WERI-Rb-1 (cell line): ENCODE data around the gene TNFRSF4.
A peak's percentile ranks its signal among the peaks of the same experiment; 100 is the strongest.

Source experiments
- DNase-seq: peaks from one replicate; pipeline ENCODE4 v3.0.0-alpha.2; 2020
- H3K27ac ChIP-seq: fragments of 250-450 bp; sonication (Bioruptor Pico); 2 replicates; pipeline ENCODE4 v1.5.1; 2020; ENCODE audit warnings: mild to moderate bottlenecking, moderate library complexity
- H3K27me3 ChIP-seq: fragments of 250-450 bp; sonication (Bioruptor Pico); 2 replicates; pipeline ENCODE4 v1.5.1; 2021; ENCODE audit warnings: mild to moderate bottlenecking, low read depth, moderate library complexity; ENCODE audit not compliant: insufficient read depth, severe bottlenecking
- H3K36me3 ChIP-seq: fragments of 250-450 bp; sonication (Bioruptor Pico); 2 replicates; pipeline ENCODE4 v1.5.1; 2020; ENCODE audit warnings: mild to moderate bottlenecking, moderate library complexity
- H3K4me3 ChIP-seq: 2 replicates; pipeline ENCODE4 v1.5.1; 2011; ENCODE audit warnings: low read depth, mild to moderate bottlenecking, control low read depth, low read length
- H3K9me3 ChIP-seq: fragments of 250-450 bp; sonication (Bioruptor Pico); 2 replicates; pipeline ENCODE4 v1.5.1; 2021; ENCODE audit warnings: mild to moderate bottlenecking, moderate library complexity; ENCODE audit not compliant: severe bottlenecking
- TF ChIP-seq, protein P1 (sequence below): IDR thresholded peaks from 2 replicates; pipeline ENCODE4 v1.5.1; 2011; ENCODE audit warnings: low read depth, mild to moderate bottlenecking, control low read depth, inconsistent platforms, low read length

Gene TNFRSF4

DNA sequence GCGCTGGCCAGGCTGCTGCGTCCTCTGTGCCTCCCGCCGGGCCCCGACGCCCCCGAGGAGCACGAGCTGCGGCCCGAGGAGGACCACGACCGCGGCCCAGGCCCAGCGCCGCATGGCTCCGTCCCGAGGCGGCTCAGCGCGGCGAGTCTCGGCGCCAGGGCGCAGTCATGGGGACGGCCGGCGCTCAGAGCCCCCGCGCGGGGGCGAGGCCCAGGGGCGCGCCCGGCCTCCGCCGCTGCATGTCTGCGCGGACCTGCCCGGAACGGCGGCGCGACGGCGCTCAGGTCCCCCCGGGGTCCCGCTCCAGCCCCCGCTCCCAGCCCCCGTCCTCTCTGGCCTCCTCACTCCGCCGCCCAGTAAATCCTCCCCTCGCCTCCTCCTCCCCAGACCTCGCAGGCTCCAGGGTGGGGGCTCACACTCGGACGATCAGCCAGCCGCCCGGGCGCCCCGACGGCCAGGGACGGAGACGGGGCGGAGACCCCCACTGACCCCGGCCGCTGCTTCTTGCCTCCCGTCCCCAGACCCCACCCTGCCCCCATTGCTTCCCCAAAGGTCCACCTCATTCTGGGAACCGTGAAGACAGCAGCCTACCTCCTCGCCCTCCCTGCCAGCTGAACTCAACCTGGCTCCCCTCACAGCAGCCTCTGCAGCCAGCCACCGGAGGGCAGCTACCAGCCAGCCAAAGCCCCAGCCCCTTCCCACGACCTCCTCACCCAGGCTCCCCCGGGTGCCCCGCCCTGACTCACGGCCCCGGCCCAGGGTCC lies 32.8 kb upstream of the TNFRSF4 start, which contains the start of gene C1QTNF12:
Gene C1QTNF12 (minus strand): TSS at position 146 of the 764 bp plus-strand sequence. CDS start 32 bp downstream, at position 114.
- Histone ChIP-seq H3K36me3 (peaks cover 1% of the 10 kb centered on the region; the same call in 1 of the 2 replicates), H3K27ac (no peak within 1 kb of the TSS), H3K9me3 (no peaks in the 10 kb centered on the region), H3K4me3 (no peak within 1 kb of the TSS), H3K27me3 (no peaks in the 10 kb centered on the region)
- DNase-seq: no peak
- TF ChIP-seq, protein P1, sequence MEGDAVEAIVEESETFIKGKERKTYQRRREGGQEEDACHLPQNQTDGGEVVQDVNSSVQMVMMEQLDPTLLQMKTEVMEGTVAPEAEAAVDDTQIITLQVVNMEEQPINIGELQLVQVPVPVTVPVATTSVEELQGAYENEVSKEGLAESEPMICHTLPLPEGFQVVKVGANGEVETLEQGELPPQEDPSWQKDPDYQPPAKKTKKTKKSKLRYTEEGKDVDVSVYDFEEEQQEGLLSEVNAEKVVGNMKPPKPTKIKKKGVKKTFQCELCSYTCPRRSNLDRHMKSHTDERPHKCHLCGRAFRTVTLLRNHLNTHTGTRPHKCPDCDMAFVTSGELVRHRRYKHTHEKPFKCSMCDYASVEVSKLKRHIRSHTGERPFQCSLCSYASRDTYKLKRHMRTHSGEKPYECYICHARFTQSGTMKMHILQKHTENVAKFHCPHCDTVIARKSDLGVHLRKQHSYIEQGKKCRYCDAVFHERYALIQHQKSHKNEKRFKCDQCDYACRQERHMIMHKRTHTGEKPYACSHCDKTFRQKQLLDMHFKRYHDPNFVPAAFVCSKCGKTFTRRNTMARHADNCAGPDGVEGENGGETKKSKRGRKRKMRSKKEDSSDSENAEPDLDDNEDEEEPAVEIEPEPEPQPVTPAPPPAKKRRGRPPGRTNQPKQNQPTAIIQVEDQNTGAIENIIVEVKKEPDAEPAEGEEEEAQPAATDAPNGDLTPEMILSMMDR: 0 out of 2 replicates have a peak, but pooled peaks have one; percentile 20

DNA sequence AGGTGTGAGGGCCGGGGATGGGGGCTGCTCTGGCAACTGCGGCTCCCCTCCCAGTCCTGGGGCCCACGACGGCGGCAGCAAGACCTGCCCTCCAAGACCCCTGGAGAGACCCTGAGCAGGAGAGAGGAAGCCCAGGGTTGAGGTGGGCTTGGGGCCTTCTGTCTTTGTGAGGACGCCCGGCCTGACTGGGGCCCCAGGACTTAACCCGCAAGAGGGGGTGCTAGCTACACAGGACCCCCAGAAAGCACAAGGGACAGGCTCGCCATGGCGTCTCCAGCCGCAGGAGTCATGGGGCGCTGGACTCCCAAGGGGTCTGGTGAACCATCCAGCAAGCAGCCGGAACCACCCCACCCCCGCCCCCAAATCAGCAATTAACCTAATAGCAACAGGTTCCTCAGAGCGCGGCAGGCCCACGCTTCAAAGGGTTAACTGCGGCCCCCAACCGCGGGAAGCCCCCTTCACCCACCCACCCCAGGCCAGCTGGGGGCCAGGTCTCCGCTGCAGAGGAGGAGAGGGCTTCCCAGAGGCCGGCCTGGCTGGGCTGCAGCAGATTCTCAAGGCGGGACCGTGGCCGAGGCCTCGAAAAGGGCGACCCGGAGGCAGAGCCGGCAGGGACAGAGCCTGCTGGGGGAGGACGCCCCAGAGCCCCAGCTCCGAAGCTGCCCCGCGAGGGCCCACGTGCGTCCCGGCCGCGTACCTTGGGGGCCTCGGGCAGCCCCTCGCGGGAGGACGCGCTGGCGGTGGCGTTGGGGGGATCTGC lies 32.0 kb upstream of the TNFRSF4 start:
- Histone ChIP-seq H3K9me3 (no peaks in the 10 kb centered on the region), H3K36me3 (no peaks in the 10 kb centered on the region), H3K27ac (no peak overlapping the region), H3K4me3 (no peak overlapping the region), H3K27me3 (no peaks in the 10 kb centered on the region)
- TF ChIP-seq, protein P1: no peak
- no peak for DNase-seq

DNA sequence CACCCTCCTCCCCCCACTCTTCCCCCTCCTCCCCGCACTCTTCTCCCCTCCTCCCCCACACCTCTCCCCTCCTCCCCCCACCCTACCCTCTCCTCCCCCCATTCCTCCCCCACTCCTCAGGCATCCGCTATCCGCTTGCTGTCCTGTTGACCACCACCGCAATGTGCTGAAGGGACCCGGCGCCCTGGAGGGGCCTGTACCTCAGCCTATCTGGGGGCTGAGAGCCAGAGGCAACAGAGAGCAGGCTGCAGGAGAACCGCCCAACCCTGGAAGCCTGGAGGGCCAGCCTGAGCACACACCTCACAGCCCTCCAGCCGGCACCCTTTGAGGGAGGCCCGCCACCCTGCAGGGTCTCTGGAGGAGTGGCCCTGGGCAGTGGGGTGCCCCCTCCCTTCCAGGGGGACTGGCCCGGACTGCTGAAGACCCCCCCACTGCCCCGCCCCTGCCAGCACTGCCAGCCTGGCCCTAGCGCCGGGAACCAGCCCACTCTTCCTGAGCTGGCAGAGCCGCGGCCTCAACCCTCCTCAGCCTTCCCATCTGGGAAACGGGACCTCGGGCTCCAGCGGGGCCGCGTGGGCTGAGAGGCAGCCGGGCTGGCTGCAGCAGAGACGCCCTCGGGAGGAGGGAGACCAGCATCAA lies 31.3 kb upstream of the TNFRSF4 start:
- TF ChIP-seq, protein P1: no peak
- no peak overlapping the region for H3K4me3 ChIP-seq
- H3K36me3 ChIP-seq: no peaks in the 10 kb centered on the region
- no peaks in the 10 kb centered on the region for H3K27me3 ChIP-seq
- H3K27ac ChIP-seq: no peak overlapping the region
- DNase-seq: no peak
- H3K9me3 ChIP-seq: no peaks in the 10 kb centered on the region

- no peaks in the 10 kb centered on the region for H3K27me3 ChIP-seq
Observed at GRCh38 chr1:1244192-1244811, 30.3 kb upstream of the TNFRSF4 start.

GRCh38 chr1:1243807-1244191 lies 29.8 kb upstream of the TNFRSF4 start:
- DNase-seq: no peak
- Histone ChIP-seq H3K36me3 (no peaks in the 10 kb centered on the region), H3K27ac (no peak overlapping the region), H3K9me3 (no peaks in the 10 kb centered on the region), H3K27me3 (no peaks in the 10 kb centered on the region), H3K4me3 (no peak overlapping the region)
- TF ChIP-seq, protein P1: no peak

More at GRCh38 chr1:1244192-1244811, 30.3 kb upstream of the TNFRSF4 start:
- TF ChIP-seq, protein P1: no peak
- no peaks in the 10 kb centered on the region for H3K36me3 ChIP-seq
- no peak for DNase-seq
- H3K4me3 ChIP-seq: no peak overlapping the region
- no peaks in the 10 kb centered on the region for H3K9me3 ChIP-seq
- H3K27ac ChIP-seq: no peak overlapping the region
